ENCODE data around the gene BRINP2. TPM values are rescaled to one million over a fixed set of nuclear protein-coding genes. Genes with fewer than 3 reads are reported as not detected.

BRINP2 gene
- total RNA-seq, 1 donor from 2014 or later, result 0.11 TPM

DNA sequence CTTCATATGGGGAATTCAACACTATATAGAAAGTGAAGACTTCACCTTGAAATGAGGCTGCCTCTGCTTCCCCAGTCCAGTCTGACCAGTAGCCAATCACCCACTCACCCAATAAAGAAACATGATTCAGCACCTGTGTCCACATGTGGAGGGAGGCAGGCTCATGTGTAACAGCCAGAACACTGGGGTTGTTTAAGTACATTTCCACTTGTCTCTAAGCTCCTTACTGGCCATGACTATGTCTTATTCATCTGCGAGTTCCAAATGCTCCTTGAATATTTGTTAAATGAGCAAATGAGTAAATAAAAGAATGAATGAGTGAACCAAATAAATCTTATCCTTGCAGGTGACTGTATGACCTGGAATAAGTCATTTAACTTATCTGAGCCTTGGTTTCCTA, 100.1 kb downstream of the BRINP2 start:
- no peaks in the 10 kb centered on the region for H3K36me3 ChIP-seq
- TF ChIP-seq, protein P1, sequence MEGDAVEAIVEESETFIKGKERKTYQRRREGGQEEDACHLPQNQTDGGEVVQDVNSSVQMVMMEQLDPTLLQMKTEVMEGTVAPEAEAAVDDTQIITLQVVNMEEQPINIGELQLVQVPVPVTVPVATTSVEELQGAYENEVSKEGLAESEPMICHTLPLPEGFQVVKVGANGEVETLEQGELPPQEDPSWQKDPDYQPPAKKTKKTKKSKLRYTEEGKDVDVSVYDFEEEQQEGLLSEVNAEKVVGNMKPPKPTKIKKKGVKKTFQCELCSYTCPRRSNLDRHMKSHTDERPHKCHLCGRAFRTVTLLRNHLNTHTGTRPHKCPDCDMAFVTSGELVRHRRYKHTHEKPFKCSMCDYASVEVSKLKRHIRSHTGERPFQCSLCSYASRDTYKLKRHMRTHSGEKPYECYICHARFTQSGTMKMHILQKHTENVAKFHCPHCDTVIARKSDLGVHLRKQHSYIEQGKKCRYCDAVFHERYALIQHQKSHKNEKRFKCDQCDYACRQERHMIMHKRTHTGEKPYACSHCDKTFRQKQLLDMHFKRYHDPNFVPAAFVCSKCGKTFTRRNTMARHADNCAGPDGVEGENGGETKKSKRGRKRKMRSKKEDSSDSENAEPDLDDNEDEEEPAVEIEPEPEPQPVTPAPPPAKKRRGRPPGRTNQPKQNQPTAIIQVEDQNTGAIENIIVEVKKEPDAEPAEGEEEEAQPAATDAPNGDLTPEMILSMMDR (IDR thresholded peaks at IDR 0.05), result no peak
- H3K9me3 ChIP-seq, result no peaks in the 10 kb centered on the region
- intact Hi-C loops (cut with DNase I), result no loop called here
- no peaks in the 10 kb centered on the region for H3K27me3 ChIP-seq
- DNase-seq (ENCODE audit: low spot score in 2 of 2), result no peak
- peaks cover 0 to 14% of the 10 kb centered on the region in 2 donors for H3K4me1 ChIP-seq
- no peak overlapping the region for H3K27ac ChIP-seq
- no peak overlapping the region for H3K4me3 ChIP-seq

DNA sequence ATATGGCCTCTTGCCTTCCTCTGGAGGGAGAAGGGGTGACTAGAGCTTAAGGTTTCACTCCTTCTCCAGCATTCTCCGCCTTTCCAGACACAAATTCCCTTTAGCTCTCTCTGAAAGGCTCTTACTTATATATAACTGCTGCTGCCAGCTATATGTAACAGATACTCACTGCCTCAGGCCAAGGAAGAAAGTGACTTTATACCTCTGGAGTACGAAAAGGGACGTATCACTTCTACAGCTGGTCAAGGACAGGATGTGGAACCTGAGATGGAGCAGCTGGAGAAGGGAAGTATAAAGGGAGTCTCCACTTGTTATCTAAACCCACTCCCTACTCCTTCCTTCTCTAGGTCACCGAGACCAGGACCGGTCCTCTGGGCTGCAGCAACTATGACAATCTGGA, 102.4 kb downstream of the BRINP2 start:
- DNase-seq (ENCODE audit: low spot score in 2 of 2), result no peak
- H3K27me3 ChIP-seq, result no peaks in the 10 kb centered on the region
- peaks cover 0 to 14% of the 10 kb centered on the region in 2 donors for H3K4me1 ChIP-seq
- no peak overlapping the region for H3K4me3 ChIP-seq
- intact Hi-C loops (cut with DNase I), result no loop called here
- no peaks in the 10 kb centered on the region for H3K9me3 ChIP-seq
- no peaks in the 10 kb centered on the region for H3K36me3 ChIP-seq
- H3K27ac ChIP-seq, result no peak overlapping the region
- TF ChIP-seq, protein P1 (IDR thresholded peaks at IDR 0.05), result no peak

DNA sequence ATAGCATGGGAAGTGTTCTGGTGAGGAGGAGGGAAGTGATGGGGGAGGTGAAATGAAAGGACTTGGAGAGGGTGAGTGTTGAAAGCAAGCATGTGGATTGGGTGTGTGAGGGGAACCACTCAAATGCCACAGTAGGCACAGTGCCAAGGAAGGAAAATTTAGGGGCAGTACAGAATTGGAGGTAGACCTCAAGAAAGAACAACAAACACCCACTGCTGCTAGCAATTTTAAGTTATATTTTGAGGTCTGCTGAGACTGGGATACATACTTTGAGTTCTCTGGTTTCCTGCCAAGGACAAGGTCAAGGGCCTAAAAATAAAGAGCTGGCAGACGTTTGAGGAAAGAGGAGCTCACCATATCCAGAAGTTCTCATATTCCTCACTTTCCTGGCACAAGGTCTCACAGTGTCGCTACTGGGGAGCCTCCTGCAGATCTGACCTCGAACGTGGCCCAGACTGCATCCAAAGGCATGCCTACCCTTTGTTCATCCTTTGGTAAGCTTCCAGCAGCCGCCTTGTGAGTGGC, 104.0 kb downstream of the BRINP2 start:
- peak overlapping the region; percentile 18 to 35 for H3K27ac ChIP-seq
- intact Hi-C loops (cut with DNase I), result loop anchor here (2.0 kb wide), 1 partner anchor 28 kb away; no protein-coding TSS in a partner anchor
- H3K4me1 ChIP-seq, result peaks cover 0 to 14% of the 10 kb centered on the region in 2 donors
- H3K9me3 ChIP-seq, result no peaks in the 10 kb centered on the region
- H3K4me3 ChIP-seq, result no peak overlapping the region
- H3K27me3 ChIP-seq, result no peaks in the 10 kb centered on the region
- no peaks in the 10 kb centered on the region for H3K36me3 ChIP-seq
- TF ChIP-seq, protein P1 (IDR thresholded peaks at IDR 0.05), result no peak
- DNase-seq (ENCODE audit: low spot score in 2 of 2), result peak in 1 of 2 donors; percentile 78

DNA sequence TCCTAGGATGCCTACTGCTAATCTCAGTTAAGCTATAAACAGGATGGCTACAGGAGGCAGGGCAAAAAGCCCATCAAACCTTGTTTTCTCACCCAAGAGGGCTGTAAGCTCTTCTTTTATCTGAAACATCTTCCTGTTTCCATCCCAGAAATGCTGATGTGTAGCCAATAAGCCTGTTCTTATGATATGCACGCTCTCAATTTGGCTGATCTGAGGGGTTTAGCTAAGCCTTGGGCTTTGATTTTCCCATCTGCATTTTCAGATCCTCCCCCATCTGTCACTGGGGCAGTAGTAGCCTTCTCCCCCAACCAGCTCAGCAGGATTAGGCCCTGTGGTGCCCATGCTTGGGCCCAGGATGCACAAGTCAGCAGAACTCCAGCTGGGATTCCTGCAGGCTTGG, 105.0 kb downstream of the BRINP2 start:
- H3K27ac ChIP-seq, result no peak overlapping the region
- H3K27me3 ChIP-seq, result no peaks in the 10 kb centered on the region
- DNase-seq (ENCODE audit: low spot score in 2 of 2), result no peak
- intact Hi-C loops (cut with DNase I), result loop anchor here (2.0 kb wide), 1 partner anchor 29 kb away; no protein-coding TSS in a partner anchor
- no peaks in the 10 kb centered on the region for H3K9me3 ChIP-seq
- no peak overlapping the region for H3K4me3 ChIP-seq
- H3K36me3 ChIP-seq, result no peaks in the 10 kb centered on the region
- TF ChIP-seq, protein P1 (IDR thresholded peaks at IDR 0.05), result no peak
- H3K4me1 ChIP-seq, result peaks cover 0 to 14% of the 10 kb centered on the region in 2 donors

DNA sequence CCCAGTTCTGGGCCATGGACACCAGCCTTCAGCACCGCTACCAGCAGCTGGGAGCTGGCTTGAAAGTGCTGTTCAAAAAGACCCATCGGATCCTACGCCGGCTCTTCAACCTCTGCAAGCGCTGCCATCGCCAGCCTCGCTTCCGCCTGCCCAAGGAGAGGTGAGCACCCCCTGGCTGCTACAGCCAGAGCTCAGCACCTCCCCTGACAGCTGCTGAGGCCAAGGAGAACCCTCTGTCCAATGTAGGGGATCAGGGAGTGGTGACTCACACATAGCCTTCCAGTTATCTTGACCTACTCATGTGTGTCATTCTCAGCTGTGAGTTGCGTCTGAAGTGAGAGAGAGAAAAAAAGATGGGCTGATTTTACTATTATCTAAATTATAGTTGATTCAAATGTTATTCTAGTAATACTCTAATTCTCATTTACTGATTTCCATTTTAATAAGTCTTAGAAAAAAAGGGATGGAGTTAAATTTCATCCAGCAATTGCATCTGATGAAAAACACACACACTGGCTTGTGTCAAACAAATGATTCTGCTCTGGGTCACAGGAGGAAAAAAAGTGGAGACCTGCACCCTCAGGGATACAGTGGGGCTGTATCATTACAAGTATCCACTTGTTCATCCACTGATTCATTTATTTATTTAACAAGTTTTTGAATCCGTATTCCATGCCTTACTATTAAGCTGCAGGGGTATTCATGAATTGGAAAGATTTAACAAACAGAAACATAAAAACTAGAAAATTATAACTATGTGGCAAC, 108.0 kb downstream of the BRINP2 start:
- no peak for DNase-seq (ENCODE audit: low spot score in 2 of 2)
- TF ChIP-seq, protein P1 (IDR thresholded peaks at IDR 0.05), result no peak
- Histone ChIP-seq H3K9me3 (no peaks in the 10 kb centered on the region), H3K4me1 (peaks cover 0 to 12% of the 10 kb centered on the region in 2 donors), H3K27ac (no peak overlapping the region), H3K27me3 (no peaks in the 10 kb centered on the region), H3K4me3 (no peak overlapping the region), H3K36me3 (no peaks in the 10 kb centered on the region)
- intact Hi-C loops (cut with DNase I), result no loop called here
